Spinal cord (tissue), 10 donors: ENCODE results near the gene EFNA4. TPM values are rescaled to one million over a fixed set of nuclear protein-coding genes. Genes with fewer than 3 reads are reported as not detected.

Source experiments
- DNase-seq, 6 donors: peaks; one replicate each; pipeline versions ENCODE4 v3.0.0 to v3.0.0-alpha.2; 2013 to 2015; ENCODE audit warnings: low spot score in 6 of 6, low read depth in 4 of 6
- H3K27ac ChIP-seq: one replicate; pipeline ENCODE4 v1.5.1; 2013; ENCODE audit warnings: low read depth, low read length, control low read depth
- H3K27me3 ChIP-seq: one replicate; pipeline ENCODE4 v1.6.1; 2013; ENCODE audit warnings: low read length; ENCODE audit not compliant: control insufficient read depth, insufficient read depth
- H3K36me3 ChIP-seq: one replicate; pipeline ENCODE4 v1.6.1; 2013; ENCODE audit warnings: low read length; ENCODE audit not compliant: control insufficient read depth, insufficient read depth
- H3K4me1 ChIP-seq: one replicate; pipeline ENCODE4 v1.6.1; 2013; ENCODE audit warnings: low read length; ENCODE audit not compliant: control insufficient read depth, insufficient read depth
- H3K4me3 ChIP-seq: one replicate; pipeline ENCODE4 v1.5.1; 2013; ENCODE audit warnings: low read depth, low read length, control low read depth
- H3K9me3 ChIP-seq: one replicate; pipeline ENCODE4 v1.6.1; 2013; ENCODE audit warnings: low read length; ENCODE audit not compliant: control insufficient read depth, insufficient read depth
- WGBS: methylation state at CpG from one replicate; pipeline ENCODE4 v1.1.5; 2013; ENCODE audit warnings: missing lambda C conversion rate; ENCODE audit not compliant: insufficient coverage; 5-methylcytosine and 5-hydroxymethylcytosine counted together
- polyA plus RNA-seq, 2 donors: library from polyadenylated mRNA; unstranded; fragments of 120-200 nt; gene quantifications; one replicate each; pipeline ENCODE4 v1.2.1, GENCODE V29; 2013; ENCODE audit not compliant: insufficient read length in 2 of 2
- total RNA-seq, 2 donors: library from RNA; depleted of rRNA in 1 of 2; stranded (reverse); fragments of 120-200 nt in 1 of 2; fragments of >200 nt in 1 of 2; gene quantifications; one replicate each; pipeline versions ENCODE4 v1.2.3 to v1.2.4, GENCODE V29; 2013 to 2014
- donor health status: healthy.

Gene EFNA4
- total and polyA plus RNA-seq, 4 donors = 3.5 to 13.9 (median 6.0) TPM

DNA sequence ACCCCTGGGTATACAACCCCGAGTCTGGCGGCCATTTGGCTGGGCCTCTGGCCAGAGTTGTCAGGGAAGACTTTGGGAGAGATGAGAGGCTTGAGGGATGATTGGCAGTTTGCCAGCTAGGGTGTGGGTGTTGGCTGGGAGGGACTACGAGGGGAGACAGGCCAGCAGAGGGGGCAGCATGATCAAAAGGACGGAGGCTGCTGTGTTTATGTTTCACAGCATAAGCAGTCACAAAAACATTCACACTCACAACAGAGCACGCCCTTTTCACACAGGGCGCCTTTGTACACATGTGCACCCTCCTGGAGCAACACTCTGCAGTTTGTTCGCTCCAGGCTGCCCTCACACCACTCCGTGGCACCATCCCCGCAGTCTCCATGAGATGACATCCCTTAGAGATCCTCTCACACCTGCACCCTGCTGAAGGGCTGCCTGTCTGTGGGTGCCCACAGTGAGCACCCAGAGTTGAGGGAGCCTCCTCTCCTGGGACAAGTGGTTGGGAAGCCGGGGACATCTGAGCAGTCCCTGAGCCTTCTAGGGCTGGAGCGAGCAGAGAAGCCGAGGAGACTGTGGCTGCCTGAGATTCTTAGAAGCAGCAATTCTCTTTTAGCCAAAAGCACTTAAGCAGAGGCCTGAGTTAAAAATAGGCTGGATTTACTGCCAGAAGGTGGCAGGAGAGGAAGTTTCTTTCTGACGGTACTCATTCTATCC is 30.5 kb downstream of the EFNA4 start:
- H3K27ac ChIP-seq = peak overlapping the region; percentile 86
- no peaks in the 10 kb centered on the region for H3K9me3 ChIP-seq
- peaks cover 5% of the 10 kb centered on the region for H3K36me3 ChIP-seq
- peak in 3 of 6 donors; percentile 60 to 93 (median 91) for DNase-seq
- H3K4me1 ChIP-seq = peaks cover 24% of the 10 kb centered on the region
- WGBS = 19% methylated on average over 10 of the region's 13 CpGs
- no peak overlapping the region for H3K4me3 ChIP-seq
- no peaks in the 10 kb centered on the region for H3K27me3 ChIP-seq

DNA sequence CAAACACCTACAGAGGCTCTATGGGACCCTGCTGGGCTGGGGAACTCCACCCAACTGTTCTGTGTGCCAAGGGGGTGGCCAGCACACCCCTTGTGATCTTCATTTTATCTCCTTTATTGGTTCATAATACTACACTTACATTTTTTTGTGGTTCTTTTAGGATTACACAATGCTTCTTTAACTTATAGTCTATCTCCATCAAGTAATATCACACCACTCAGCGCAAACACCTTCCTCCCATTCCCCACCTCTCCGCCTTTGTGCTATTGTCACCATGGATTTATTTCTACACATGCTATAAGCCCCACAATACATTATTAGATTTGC is 31.0 kb downstream of the EFNA4 start:
- H3K9me3 ChIP-seq = no peaks in the 10 kb centered on the region
- H3K4me1 ChIP-seq = peaks cover 24% of the 10 kb centered on the region
- H3K4me3 ChIP-seq = no peak overlapping the region
- H3K36me3 ChIP-seq = peaks cover 5% of the 10 kb centered on the region
- no peak for DNase-seq
- H3K27me3 ChIP-seq = no peaks in the 10 kb centered on the region
- H3K27ac ChIP-seq = peak overlapping the region; percentile 86
- 71% methylated on average over 2 of the region's 2 CpGs for WGBS

DNA sequence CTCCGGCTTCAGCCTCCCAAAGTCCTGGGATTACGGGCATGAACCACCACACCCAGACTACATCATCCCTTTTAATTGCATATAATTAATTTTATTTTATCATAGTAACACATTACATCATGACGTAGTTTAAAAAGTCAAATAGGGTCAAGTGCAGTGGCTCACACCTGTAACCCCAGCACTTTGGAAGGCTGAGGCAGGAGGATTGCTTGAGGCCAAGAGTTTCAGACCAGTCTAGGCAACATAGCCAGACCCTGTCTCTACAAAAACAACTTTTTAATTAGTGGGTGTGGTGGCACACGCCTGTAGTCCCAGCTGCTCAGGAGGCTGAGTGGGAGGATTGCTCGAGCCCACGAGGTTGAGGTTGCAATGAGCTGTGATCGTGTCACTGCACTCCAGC is 35.8 kb downstream of the EFNA4 start:
- 90% methylated on average over 2 of the region's 7 CpGs for WGBS
- Histone ChIP-seq H3K9me3 (no peaks in the 10 kb centered on the region), H3K4me3 (no peak overlapping the region), H3K27me3 (no peaks in the 10 kb centered on the region), H3K27ac (no peak overlapping the region), H3K36me3 (no peaks in the 10 kb centered on the region), H3K4me1 (peaks cover 3% of the 10 kb centered on the region)
- DNase-seq = no peak

DNA sequence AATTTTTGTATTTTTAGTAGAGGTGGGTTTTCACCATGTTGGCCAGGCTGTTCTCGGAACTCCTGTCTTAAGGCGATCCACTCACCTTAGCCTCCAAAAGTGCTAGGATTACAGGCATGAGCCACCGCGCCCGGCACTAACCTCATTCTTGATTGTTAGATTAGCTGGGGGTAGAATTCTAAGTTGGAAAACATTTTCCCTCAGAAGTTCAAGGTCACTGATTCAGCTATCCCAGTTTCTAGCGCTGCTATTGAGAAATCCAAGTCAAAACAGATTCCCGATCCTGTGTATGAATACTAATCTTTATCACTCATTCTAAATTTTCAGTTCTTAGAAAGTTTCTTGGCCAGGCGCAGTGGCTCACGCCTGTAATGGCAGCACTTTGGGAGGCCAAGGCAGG is 39.8 kb downstream of the EFNA4 start:
- Histone ChIP-seq H3K9me3 (no peaks in the 10 kb centered on the region), H3K4me1 (no peaks in the 10 kb centered on the region), H3K4me3 (no peak overlapping the region), H3K36me3 (no peaks in the 10 kb centered on the region), H3K27ac (no peak overlapping the region), H3K27me3 (no peaks in the 10 kb centered on the region)
- DNase-seq = no peak
- 67% methylated on average over 3 of the region's 9 CpGs for WGBS

DNA sequence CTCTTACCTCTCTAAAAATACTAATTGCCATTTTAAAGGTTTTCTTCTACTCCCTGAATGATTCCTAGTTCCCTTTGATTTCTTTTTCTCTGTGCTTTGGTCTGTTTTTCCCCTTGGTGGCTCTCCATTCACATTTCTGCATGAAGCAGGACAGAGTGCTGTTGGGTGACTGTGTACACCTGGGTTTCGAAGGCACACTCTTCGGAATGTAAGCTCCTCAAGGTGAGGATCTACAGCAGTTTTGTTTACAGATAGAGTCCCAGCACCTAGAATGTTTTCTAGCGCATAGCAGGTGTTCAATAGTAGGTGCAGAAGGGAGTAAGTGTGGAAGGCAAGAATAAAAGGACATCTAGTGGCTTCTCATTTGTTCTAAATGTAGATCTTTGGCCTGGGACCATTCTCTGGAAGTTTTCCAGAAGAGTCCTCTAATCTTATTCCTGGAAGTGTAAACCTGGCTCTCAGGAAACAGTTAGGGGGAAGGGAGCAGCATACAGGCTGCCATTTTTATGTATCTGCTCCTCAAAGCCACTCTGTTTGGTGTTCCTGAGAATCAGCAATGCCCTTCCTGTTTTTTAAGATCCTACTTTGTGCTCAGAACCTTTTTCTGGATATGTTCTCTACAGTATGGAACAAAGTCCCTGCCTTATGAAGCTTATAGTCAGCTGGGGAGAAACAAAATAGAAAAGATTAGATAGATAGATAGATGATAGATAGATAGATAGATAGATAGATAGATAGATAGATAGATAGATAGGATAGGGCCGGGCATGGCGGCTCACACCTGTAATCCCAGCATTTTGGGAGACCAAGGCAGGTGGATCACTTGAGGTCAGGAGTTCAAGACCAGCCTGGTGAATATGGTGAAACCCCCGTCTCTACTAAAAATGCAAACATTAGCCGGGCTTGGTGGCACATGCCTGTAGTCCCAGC is 41.3 kb downstream of the EFNA4 start:
- Histone ChIP-seq H3K27ac (no peak overlapping the region), H3K4me3 (no peak overlapping the region), H3K4me1 (no peaks in the 10 kb centered on the region), H3K9me3 (no peaks in the 10 kb centered on the region), H3K36me3 (no peaks in the 10 kb centered on the region), H3K27me3 (no peaks in the 10 kb centered on the region)
- 93% methylated on average over 6 of the region's 7 CpGs for WGBS
- no peak for DNase-seq

DNA sequence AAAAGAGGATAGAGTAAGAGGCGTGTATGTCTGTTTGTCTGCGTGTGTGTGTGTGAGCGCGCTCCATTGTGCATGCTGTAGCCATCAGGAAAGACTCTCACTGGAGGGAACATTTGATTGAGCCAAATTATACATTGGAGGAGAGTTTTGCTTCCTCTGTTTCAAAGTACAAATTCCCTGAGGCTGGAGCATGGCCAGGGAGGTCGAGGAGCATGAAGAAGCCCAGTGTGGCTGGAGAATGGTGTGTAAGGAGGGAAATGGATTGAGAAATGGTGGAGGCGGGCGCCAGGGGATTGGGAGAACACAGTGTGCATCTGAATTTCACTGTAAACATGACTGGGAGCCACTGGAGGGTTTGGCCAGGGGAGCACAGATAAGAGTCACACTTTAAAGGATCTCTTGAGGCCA is 42.1 kb downstream of the EFNA4 start:
- Histone ChIP-seq H3K27me3 (no peaks in the 10 kb centered on the region), H3K27ac (no peak overlapping the region), H3K4me3 (no peak overlapping the region), H3K4me1 (no peaks in the 10 kb centered on the region), H3K36me3 (no peaks in the 10 kb centered on the region), H3K9me3 (no peaks in the 10 kb centered on the region)
- 52% methylated on average over 7 of the region's 7 CpGs for WGBS
- peak in 1 of 6 donors; percentile 67 for DNase-seq

DNA sequence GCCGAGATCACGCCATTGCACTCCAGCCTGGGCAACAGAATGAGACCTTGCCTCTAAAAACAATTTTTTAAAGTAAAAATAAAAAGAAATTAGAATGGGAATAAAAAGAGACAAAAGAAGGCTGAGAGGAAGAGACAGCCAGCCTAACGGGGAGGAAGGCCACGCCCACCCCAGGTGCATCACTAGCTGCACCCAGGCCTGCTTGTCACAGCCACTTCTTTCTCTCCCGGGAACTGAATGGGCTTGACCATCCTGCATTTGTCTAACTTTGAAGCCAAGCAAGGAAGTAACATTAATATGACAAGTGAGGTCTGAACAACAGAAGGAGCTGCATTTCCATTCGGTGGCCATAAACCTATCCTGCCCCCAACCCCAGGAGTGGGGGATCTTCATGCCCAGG is 43.3 kb downstream of the EFNA4 start:
- Histone ChIP-seq H3K36me3 (no peaks in the 10 kb centered on the region), H3K27ac (no peak overlapping the region), H3K4me3 (no peak overlapping the region), H3K9me3 (no peaks in the 10 kb centered on the region), H3K27me3 (no peaks in the 10 kb centered on the region), H3K4me1 (no peaks in the 10 kb centered on the region)
- WGBS = 77% methylated on average over 3 of the region's 6 CpGs
- no peak for DNase-seq

DNA sequence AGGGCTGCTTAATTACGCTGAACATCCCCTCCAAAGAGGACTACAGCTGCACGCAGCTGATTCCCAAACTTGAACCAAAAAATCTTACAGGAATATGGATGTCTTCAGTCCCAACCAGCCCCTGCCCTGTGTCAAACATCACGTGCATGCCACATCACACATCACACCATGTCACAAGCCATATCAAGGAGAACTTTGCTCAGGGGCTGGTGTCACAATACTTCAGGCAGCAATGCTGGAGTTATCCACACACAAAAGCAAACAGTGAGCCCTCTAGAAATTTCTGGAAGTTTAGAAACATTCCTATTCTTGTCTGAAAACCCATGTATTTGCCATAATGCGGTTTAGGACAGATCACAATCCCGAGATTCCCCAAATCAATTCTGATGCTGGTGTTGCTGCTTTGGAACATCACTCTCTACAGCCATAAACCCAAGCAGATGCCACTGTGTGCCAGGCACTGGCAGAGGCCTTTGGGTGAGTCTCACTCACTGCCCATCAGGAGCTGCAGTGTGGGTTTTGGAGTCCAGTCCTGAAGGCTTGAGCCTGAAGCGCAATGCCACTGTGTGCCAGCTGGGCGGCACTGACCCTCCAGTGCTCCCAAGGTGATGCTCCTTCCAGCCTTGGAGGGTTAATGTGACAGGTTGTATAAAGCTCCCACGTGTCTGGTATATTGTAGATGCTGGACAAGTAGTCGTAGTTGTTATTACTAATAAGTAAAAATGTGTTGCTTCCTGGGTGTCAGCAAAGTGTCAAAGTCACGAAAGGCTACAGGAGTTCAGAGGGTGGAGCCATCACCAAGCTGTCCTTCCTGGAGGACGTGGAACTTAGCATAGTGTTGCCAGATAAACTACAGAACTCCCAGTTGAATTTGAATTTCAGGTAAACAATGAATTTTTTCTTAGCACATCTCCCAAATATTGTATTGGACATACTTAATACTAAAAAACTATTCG is 44.0 kb downstream of the EFNA4 start:
- 76% methylated on average over 11 of the region's 12 CpGs for WGBS
- Histone ChIP-seq H3K36me3 (no peaks in the 10 kb centered on the region), H3K4me1 (no peaks in the 10 kb centered on the region), H3K9me3 (no peaks in the 10 kb centered on the region), H3K27me3 (no peaks in the 10 kb centered on the region), H3K27ac (no peak overlapping the region), H3K4me3 (no peak overlapping the region)
- no peak for DNase-seq

DNA sequence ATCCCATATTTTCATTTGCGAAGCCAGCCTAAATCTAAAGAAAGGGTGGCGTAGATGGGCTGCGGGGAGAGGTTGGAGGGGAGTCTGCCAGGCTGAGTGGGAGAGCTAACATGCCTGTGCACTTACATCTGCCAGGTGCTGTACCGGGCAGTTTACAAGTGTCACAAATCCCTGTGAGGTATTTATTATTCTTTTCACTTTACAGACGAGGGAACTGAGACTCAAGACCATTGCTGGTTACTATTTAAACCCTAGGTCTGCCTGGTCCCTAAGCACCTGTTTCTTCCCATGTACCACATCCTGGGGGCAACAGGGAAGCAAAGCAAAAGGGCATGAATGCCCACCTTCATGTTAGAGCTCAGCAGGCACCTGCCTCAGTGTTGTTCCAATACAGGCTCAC is 44.8 kb downstream of the EFNA4 start:
- Histone ChIP-seq H3K4me1 (no peaks in the 10 kb centered on the region), H3K27ac (no peak overlapping the region), H3K36me3 (no peaks in the 10 kb centered on the region), H3K4me3 (no peak overlapping the region), H3K9me3 (no peaks in the 10 kb centered on the region), H3K27me3 (no peaks in the 10 kb centered on the region)
- WGBS = 90% methylated on average over 5 of the region's 5 CpGs
- DNase-seq = no peak
